HG02943 (cell line): ENCODE measurements around the gene CCDC88C.

Experiments used
- ATAC-seq: cut with Tn5 transposase; IDR thresholded peaks from one replicate; pipeline ENCODE4 v1.9.1; 2021; ENCODE audit warnings: mild to moderate bottlenecking, low read depth, moderate library complexity; ENCODE audit not compliant: unreplicated experiment

Gene CCDC88C

DNA sequence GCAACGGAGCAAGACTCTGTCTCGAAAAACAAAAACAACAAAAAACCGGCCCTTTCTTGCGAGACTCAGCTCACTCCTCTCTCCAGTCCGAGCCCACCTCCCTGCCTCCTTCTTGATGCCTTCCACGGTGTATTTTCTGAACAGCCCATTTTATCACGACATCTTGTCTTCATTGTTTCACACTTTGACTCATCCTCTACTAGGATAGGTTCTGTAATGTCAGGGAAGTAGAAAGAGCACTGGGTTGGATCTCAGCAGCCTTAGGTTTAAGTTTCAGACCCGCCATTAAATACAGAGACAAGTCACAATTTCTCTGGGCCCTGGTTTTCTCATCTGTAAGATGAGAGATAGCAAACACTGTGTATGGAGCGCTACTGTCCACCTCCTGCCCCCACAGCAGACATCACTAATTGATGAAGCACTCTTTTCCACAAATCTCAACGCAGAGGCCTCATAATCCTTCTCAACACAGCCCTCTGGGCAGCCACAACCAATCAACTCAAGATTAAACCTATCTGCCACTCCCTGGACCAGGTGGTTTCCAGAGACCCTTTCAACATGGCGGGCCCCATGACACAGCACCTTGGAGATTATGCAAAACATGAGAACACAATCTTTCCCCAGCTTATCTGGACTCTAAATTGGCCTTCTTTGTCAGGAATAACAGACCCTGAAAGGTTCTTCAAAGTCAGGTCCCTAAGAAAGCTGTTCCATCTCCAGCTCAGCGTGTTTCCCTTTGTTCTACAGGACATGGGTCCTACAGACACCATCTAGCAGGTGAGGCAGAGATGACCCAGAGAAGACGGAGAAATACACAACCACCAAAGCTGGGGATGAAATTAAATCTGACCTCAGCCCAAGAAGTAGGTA lies 35.6 kb downstream of the CCDC88C start:
- ATAC-seq: no peak

DNA sequence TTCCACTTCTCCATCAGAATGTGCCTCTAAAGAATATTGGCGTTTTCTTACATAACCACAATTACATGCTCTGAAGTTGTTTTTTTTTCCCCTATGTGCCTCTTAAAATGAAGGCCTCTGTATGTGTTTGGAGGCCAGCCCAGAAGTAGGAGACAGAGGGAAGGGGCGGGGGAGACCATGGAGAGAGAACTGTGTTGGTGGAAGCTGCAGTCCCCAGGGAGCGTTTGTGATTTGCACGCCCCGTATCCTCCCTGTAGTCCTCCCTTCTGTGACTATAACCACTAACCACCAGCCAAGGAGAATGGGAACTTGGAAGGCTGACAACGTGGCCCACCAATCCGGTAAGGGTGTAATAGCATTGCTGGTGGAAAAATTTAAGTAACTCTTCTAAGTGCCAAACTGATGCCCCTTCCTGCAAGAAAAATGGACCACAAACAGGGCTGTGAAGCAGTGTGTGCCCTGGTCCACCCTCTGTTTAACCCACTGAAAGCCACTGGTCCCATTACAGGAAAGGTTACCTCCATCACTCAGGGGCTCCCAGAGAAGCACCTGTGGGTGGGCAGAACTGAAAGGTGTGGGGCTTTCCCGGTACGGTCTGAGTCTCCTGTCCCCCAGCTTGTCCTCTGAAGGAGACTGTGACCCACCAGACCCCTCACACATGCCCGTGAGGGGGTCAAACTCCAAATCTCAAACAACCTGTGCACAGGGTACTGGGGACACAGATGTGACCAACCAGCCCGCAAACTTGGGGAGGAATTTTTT lies 36.8 kb downstream of the CCDC88C start:
- ATAC-seq: no peak

DNA sequence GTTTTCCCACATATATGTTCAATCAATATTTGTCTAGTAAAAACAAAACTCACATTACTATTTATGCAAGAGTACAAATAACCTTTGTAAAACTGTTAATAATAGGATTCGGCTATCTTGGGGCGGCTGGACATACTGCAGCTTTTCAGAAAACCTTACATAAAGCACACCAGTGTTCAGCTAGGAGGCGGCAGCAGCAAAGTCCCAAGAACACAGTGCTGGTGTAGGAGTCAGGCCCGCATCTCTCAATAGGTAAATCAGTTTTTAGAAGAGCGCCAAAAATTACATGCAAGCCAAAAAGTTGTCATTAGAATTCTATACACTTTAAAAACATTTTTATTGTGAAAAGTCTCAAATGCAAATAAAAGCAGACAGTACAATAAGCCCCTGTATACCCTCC lies 37.5 kb downstream of the CCDC88C start:
- no peak for ATAC-seq

DNA sequence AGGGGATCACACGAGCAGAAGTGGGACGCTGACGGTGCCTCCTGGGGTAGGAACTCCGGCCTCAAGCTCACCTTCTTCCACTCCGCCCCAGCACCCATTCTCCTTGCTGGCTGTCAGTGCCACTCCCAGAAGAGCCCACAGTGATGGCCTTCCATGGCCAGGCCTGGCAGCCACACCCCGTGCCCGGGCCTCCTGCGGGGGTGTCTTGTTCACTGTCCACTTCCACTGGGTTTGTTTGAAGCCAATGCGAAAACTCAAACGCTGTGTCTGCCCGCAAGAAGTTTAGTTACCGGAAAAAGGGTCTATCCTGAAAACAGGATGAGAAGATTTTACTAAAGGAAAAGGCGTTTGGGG lies 38.1 kb downstream of the CCDC88C start:
- no peak for ATAC-seq

DNA sequence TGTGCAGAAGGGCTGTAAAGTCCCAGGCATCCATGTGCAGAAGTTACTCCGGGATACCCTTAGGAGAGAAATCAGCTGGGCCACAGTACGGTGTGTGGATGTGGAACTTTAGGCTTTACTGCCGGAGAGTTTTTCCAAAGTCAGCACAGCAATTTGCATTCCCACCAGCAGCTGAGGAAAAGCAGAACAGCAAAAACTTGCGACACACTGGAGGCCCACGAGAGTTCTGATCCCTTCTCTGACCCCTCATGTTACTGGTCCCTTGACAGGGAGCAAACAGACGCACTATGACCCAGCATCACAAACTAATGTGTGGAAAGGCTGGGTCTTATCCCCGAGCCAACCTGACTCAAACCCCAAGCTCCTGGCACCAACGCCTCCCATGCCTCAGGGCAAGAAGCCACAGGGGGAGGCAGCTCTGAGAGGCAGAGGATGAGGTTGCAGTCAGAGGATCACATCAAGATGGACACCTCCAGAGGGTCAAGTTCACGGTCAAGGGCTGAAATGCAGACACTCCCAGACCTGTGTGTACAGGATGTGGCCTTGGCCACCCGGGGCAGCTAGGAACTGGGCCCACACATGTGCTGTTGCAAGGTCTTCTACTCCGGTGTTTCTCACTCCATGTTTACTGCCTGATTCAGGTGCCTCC lies 38.6 kb downstream of the CCDC88C start:
- no peak for ATAC-seq

DNA sequence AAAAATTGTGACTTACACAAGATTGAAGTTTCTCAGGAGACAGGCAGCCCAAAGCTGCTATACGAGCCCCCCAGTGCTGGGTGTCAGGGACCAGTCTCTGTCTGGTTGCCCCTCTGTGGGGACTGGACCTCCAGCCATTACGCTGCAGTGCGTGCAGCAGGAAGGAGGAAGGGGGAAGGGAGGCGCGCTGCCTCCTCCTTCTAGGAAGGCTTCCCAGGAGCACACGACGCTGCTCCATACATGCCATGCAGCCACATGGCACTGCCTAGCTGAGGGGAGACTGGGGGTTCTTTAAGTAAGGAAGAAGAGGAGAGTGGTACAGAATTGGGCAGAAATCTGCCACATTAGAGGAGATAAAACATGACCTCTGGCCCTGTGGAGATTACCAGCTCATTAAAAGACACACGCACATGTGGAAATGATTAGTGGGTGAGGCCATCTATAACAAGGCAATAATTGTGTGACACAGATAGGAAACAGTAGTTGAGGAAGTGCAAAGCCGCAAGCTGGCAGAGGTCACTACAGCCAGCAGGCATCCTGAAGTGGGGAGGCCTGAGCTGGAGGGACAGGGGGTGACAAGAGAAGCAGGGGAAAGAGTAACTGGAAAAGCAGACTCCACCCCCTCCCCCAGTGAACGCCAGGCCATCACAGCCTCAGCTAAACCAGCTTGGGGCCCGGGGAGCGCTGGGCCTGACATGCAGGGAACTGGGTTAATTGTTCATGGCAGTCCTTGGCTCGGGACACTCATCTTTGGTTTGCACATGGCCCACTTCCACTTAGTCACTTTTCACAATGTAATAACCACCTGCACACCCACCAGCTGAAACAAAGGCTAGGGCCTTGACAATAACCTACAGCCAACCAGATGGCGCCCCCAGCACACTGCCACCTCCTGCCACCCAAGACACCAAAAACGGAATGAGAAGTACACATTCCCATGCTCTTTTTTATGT lies 39.6 kb downstream of the CCDC88C start:
- ATAC-seq: no peak

DNA sequence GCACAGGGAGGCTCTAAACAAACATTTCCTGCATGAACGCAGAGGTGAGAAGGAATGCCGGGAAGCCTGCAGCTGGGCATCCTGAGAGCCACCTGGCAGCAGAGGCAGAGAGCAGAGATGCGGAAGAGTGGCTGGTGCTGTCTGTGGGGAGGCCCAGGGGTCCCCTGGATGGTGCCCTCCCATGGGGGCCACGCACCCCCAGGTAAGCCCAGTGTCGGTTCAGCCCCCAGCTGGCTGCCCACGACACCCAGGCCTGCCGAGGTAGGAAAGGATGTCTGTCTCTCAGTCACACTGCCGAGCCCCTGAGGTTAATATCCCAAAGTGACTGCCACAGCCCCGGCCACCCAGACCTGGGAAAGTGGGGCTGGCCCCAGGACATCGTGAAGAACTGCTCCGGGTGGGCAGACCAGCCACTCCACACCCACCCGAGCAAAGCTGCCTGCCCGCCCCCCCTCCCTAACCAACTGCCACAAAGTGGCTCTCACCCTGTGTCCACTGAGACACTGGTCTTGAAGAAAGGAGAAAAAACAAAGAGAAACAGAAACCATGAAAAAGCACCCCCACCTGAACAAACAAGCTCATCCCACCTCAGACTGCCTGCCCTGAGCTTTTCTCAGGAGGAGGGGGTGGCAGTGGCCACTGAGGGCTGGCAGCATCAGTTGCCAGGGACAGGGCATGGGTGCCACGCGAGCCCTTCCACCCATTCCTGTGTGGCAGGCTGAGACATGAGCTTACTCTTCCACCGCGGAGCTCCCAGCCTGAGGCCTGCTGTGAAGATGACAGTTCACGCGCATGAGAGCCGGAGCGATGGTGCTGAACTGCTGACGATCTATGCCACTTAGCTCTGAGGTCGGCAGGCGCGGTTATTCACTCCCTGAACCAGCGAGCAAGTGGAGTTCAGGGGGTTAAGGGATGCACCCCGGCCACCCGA lies 40.8 kb downstream of the CCDC88C start:
- ATAC-seq: no peak

DNA sequence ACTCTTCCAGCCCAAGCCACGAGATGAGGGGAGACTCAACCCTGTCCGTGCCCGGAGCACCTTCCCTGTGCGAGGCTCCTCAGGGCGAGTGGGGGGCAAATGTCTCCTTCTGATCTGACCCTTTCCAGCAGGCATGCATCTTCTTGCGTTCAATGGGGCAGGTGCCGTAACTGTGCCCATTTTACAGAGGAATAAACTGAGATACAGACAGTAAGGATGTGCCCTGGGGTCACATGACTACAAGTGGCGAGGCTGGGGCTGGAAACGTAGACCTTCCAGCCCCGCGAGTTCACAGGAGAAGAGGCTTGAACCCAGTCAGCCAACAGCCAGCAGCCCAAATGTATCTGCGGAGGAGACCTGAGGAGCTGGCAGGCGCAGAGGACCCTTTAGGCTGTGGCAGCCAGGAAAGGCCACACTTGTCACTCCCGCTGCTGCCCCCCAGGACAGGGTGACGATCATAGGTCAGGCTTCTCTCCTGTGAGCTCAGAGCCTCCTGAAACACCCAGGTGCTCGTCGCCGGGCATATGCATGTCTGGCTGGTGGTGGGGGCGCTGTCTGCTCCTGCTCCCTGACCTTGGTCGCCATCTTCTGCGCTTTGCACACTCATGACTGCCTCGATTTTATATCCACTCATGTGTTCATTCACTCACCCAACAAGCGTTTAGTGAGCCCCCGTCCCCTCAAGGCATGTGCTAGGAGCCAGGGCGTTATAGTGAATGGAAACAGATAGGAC lies 41.7 kb downstream of the CCDC88C start:
- no peak for ATAC-seq

DNA sequence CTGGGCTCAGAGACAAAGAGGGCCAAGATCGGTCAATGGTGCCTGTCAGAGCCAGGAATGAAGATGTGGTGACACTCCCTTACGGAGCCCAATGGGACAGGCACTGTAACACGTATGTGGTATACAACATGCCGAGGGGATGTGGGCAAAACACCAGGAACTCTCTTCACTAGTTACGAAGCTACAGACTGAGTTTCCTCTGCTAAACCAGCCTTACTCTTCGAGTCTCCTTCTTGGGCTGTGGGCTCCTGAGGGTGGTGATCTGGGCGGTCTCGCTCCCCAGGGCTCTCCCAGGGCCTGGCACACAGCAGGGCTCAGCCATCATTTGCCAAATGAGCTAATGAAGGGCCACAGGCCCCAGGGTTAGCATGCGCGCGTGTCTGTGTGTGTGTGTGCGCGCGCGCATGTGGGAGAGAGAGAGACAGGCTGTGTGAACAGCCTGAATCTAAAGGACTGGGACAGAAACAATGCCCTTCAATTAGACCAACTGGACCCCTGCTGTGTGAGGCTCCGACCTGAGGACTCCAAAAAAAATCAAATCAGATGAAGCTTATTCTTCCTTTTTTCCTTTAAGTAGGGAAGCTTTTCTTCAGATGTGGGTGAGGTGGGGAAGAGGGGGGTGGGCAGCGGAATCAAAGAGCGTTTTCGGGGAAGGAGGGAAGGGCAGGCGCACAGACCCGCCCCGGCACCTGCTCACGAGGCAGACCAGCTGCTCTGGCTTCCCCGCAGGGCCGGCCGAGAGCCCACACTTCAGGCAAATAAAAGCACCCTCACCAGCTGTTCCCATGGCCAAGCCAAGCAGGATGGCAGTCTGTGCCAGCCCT lies 42.5 kb downstream of the CCDC88C start:
- ATAC-seq: no peak

DNA sequence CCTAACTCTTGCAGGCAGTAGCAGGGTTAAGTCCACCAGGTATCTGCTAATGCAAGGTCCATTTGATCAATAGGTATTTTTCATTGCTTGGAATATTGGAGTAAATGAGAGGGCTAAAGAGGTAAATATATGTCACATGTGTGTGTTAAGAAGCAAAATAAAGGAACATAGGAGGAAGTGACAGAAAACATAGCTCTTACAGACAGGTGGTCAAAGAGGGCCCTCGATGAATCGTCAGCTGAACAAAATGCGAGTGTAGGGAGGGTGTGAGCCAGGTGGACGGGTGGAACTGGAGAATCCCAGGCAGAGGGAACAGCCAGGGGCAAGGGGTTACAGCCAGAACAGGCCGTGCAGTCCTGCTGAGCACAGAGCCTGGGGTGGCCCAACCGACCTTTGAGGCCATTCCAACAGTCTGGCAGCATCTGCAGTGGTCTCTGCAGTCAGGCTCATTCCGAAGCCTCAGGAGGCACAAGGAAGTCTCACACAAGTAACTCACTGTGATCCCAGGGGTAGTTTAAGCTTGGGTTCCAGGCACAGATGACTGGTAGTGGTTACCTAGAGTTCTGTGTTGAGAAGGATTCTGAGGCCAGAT lies 43.2 kb downstream of the CCDC88C start:
- ATAC-seq: no peak

DNA sequence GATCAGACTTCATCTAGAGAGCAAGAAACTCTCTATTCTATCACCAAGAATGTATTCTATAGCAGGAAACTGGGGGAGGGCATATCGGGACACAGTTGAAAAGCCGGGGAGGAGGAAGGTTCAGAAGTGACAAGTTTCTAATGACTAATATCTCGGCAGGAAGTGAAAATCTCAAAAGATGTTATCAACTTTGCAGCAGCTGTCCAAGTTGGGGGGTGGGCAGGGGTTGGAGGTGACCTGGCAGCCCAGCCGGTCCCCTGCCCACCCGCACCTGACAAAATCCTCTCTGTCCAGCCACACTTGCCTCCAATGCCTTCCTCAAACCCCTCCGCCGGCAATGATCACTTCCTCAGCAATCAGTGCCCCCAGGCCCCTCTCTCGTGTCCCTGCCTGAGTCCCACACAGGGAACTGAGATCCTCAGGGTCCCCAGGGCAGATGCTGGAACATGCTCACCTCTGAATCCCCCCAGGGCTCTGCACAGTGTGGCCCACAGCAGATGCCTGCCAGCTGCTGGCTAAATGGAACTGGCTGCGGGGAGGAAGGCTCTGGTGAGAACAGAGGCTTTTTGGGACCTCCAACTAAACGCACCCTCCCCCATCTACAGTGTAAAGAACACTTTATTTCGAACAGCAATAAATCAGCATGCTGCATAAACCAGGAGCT lies 43.9 kb downstream of the CCDC88C start:
- ATAC-seq: peak; percentile 48

DNA sequence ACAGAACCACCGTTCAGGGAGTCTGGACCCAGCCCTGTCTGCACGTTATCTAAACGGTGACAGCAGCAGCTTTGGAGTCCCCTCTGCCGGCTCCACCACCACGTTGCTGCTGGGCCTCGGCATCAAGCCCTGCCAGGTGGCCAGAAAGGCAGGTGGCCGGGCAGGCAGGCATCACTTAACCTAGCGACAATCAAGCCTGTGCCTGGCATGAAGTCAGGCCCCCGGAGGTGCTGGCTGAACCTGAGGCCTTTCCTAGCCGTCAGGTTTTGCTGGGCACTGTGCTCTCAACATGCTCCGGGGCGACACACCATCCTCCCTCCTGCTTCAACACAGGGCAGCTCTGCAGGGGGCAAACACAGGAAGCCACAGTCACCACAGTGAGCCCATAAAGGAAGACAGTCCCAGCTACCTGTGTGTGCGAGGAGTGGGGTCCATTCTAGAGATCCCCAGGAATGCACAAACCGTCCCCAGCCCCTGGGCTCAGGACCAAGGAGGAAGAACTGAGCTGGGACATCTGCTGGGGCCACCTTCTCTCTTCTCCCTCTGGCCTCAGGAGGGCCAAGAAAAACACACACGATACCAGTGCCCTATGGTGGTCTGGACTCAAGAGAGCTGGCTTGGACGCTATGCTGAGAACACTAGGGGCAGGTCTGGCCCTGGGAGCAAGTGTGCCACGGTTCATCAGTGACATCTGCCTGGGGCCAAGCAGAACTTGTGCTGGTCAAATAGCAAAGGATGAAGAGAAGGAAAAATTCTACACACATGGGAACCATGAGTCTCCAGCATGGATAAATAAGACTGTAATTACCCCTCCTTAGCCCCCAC lies 44.7 kb downstream of the CCDC88C start:
- ATAC-seq: peak; percentile 26

DNA sequence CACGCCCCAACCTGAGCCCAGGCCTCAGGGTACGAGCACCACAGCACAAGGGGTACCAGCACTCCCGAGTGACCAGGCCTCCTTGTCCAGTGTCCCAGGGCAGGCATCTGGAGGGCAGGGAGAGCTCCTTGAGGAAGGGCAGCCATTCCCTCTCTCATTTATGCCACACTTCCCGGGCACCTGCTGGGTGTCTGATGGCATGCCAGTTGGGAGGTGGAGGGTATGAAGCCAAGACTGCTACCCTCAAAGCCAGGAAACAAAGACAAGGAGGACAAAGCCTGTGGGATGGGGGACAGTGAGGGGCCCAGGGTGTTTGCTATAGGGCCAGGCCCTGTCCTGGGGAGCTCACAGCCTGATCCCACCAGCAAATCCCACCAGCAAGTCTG lies 45.6 kb downstream of the CCDC88C start:
- ATAC-seq: no peak

DNA sequence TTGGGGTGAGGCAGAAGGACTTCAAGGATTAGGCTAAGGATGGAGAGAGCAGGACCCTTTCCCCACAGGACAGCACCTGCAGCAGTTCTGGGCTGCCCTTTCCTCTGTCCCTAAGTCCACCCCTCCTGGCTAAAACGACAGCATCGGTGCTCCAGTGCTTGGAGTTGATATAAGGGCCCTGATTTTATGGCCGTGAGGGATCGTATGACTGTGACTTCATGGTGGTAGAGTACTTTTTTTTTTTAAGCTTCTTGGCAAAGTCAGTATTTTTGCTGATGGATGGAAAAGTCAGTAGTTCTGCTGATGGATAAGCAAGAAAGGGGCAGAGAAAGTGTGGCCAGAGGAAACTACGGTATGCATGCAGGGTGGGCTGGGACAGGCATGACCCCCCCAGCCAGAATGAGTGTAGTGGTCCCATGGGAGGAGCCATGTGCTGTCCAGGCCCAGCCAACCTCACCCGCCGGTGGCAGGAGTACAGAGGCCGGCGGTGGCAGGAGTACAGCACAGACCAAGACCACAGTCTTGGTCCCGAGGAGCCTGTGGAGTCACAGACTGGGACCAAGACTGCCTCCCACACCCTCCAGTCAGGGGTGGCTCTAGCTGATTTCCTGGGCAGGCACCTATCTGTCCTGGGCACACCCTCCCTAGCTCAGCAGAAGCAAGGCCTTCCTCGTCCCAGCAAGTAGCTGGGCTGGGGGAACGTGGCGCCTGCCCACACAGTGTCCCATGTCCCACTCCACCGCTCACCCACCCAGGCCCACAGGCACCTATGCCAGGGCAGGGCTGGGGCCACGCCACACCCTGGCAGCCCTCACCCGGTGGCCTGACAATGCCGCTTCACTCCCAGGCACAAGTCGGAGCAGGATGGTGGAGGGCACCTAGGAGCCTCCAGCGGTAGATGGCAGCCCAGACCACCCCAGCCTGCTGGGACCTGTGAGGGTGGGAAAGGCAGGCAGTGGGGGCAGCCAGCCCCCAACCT lies 46.3 kb downstream of the CCDC88C start:
- ATAC-seq: no peak
